ENCODE data around the gene GDAP2.

GRCh38 chr1:117814856-117815797, 114.3 kb downstream of the GDAP2 start:
- TF ChIP-seq CTCF (IDR thresholded peaks at IDR 0.05) (no peak), POLR2A (IDR thresholded peaks at IDR 0.05) (no peak), POLR2AphosphoS5 (IDR thresholded peaks at IDR 0.05) (no peak), EP300 (IDR thresholded peaks at IDR 0.05) (no peak)

Data from stomach (tissue), 4 donors.